BJ (cell line): Measurements from ENCODE around the gene DCTN5. TPM values are rescaled to one million over a fixed set of nuclear protein-coding genes. Genes with fewer than 3 reads are reported as not detected.

Source experiments
- CTCF ChIA-PET: fragments of 350-600 bp; formaldehyde crosslinking; extraction: SDS; loops from one replicate; lab custom pipeline; 2021; ENCODE audit warnings: antibody characterized with exemption, inconsistent platforms; lab: Yijun Ruan, JAX
- POLR2A ChIA-PET: fragments of 300-600 bp; sonication (Branson Sonifier 250); formaldehyde crosslinking; extraction: SDS; loops from one replicate; lab custom pipeline; 2021; ENCODE audit warnings: antibody characterized with exemption; lab: Charles Lee
- DNase-seq: peaks from one replicate; pipeline ENCODE4 v3.0.0-alpha.2; 2011; ENCODE audit warnings: low read depth
- H3K27me3 ChIP-seq: 2 replicates; pipeline ENCODE4 v1.6.0; 2011; ENCODE audit warnings: low read length; ENCODE audit not compliant: control insufficient read depth, insufficient read depth
- H3K36me3 ChIP-seq: 2 replicates; pipeline ENCODE4 v1.5.1; 2011; ENCODE audit warnings: low read length; ENCODE audit not compliant: control insufficient read depth, insufficient read depth
- H3K4me3 ChIP-seq: 2 replicates; pipeline ENCODE4 v1.5.1; 2011; ENCODE audit warnings: low read depth, mild to moderate bottlenecking, control low read depth, low read length
- CTCF ChIP-seq: IDR thresholded peaks from 2 replicates; pipeline ENCODE4 v1.5.1; 2011; ENCODE audit warnings: low read depth, mild to moderate bottlenecking, control low read depth, inconsistent platforms, low read length, moderate library complexity; ENCODE audit not compliant: insufficient read depth
- polyA plus RNA-seq: library from polyadenylated mRNA; depleted of rRNA; stranded (reverse); fragments of >200 nt; gene quantifications from 2 replicates; pipeline ENCODE4 v1.2.3, GENCODE V29; 2011

The DCTN5 gene
- polyA plus RNA-seq, 1 experiment = 54.0 TPM

GRCh38 chr16:23635958-23636357 lies 5.3 kb upstream of the DCTN5 start:
- no peak overlapping the region for H3K4me3 ChIP-seq
- CTCF ChIA-PET = no interaction called here

GRCh38 chr16:23640615-23640930 lies 693 bp upstream of the DCTN5 start:
- Histone ChIP-seq H3K36me3 (peaks cover 6% of the 10 kb centered on the region; the same call in 1 of the 2 replicates), H3K4me3 (peak overlapping the region; percentile 99), H3K27me3 (no peaks in the 10 kb centered on the region)
- no peak for DNase-seq
- TF ChIP-seq CTCF = no peak
- ChIA-PET POLR2A (no interaction called here), CTCF (interaction anchor here (1.0 kb wide), 1 partner anchor 39 kb away, joined by 3 read pairs; no protein-coding TSS in a partner anchor)

More at GRCh38 chr16:23635958-23636357, 5.3 kb upstream of the DCTN5 start:
- no peaks in the 10 kb centered on the region for H3K27me3 ChIP-seq
- H3K36me3 ChIP-seq = peaks cover 3% of the 10 kb centered on the region; the same call in 1 of the 2 replicates
- no peak for DNase-seq
- POLR2A ChIA-PET = no interaction called here
- TF ChIP-seq CTCF = no peak

GRCh38 chr16:23642246-23642774 lies 1.0 kb downstream of the DCTN5 start:
- CTCF ChIA-PET = no interaction called here
- no peak for DNase-seq

GRCh38 chr16:23650674-23651416 lies 9.6 kb downstream of the DCTN5 start:
- TF ChIP-seq CTCF = no peak
- Histone ChIP-seq H3K4me3 (no peak overlapping the region), H3K27me3 (no peaks in the 10 kb centered on the region), H3K36me3 (no peaks in the 10 kb centered on the region; the same call in 1 of the 2 replicates)
- CTCF ChIA-PET = no interaction called here
- POLR2A ChIA-PET = no interaction called here
- DNase-seq = no peak

More at GRCh38 chr16:23642246-23642774, 1.0 kb downstream of the DCTN5 start:
- H3K4me3 ChIP-seq = peak overlapping the region; percentile 99
- POLR2A ChIA-PET = interaction anchor here (0.7 kb wide), 1 partner anchor 31 kb away, joined by 3 read pairs; no protein-coding TSS in a partner anchor
- peaks cover 4% of the 10 kb centered on the region; the same call in 1 of the 2 replicates for H3K36me3 ChIP-seq
- TF ChIP-seq CTCF = no peak
- H3K27me3 ChIP-seq = no peaks in the 10 kb centered on the region

GRCh38 chr16:23651943-23652468 lies 10.7 kb downstream of the DCTN5 start:
- ChIA-PET POLR2A (no interaction called here), CTCF (interaction anchor here (0.5 kb wide), 1 partner anchor 46 kb away, joined by 3 read pairs; no protein-coding TSS in a partner anchor)
- TF ChIP-seq CTCF = no peak
- no peak for DNase-seq
- H3K4me3 ChIP-seq = no peak overlapping the region
- H3K27me3 ChIP-seq = no peaks in the 10 kb centered on the region
- H3K36me3 ChIP-seq = no peaks in the 10 kb centered on the region; the same call in 1 of the 2 replicates
